Activated CD4-positive, alpha-beta T cell treated with anti-CD3 and anti-CD28 coated beads, Interleukin-10, Interleukin-2, amounts not matched to agents 100 ng/mL and 50 ng/mL, durations not matched to agents 16 hours and 8 hours (primary cell): ENCODE results near the gene NAA16.
A peak's percentile ranks its signal among the peaks of the same experiment; 100 is the strongest.
"Not testable (repeated sequence)": the region's sequence is repeated elsewhere in the genome, so short reads cannot be mapped to it uniquely, and the experiment has no call there.

ENCODE experiments used
- DNase-seq: peaks from one replicate; pipeline ENCODE4 v3.0.0-alpha.2; 2020

Gene NAA16

DNA sequence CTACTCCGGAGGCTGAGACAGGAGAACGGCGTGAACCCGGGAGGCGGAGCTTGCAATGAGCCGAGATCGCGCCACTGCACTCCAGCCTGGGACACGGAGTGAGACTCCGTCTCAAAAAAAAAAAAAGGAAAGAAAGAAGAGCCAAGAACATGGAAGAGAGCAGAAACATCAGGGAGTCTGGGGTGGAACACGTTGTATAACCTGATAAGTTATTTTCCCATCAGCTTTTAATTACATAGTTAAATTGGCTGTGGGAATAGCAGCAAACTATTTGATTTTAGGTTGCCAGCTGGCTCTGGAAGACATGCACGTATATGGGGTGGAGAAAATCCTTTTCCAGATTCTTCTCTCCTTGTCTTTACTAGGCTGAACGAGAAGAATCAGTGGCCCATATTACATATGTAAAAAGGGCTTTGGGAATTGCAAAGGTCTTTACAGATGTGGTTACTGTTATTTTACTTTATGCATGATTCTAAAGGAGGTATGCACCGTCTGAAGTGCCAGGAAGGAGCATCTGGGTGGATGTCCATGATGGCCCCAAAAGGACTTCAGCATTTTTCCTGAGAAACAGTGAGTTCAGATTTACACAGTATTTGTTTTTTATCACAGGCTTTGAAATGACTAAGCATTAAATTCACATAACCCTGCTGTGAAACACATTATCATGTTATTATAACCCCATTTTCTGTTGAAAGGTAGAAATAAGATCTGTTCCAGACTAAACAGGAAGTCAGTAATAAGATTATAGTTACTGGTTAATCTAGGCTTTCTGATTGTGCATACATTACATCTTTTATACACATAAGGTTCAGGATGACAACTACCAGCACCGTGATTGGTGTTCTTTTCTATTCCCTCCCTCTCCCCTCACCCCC, 4.6 kb upstream of the NAA16 start:
- DNase-seq: no peak

DNA sequence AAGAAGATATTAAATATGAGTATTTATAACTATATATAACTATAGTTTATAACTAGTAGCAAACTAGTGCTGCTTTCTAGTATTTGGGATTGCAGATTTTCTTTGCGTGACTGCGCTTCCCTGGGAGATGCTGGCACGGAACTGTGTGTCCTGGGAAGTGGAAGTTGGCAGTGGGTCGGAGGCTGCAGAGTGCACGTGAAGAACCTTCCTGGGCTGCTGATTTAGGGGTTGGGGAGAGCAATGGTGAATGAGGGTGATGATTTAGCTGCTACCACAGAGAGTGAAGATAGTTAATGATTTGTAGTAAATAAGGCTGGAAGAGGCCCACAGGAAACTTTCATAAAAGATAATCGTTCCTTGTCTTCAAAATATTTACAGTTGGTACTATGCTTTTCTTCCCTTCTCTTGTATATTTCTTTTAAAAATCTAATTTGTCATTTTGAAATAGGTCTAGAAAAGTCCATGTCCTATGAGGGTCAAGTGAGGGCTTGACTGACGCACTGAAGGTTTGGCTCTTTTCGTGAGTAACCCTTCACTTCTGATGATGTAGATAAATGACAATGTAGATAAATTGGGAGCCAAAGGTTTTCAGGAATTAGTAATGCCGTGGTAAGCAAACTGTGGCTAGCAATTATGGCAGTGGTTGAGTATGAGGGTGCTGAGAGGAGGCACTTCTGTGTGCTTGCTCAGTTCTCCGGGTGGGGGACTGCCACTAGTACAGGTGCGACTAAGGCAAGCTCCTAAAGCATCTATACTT, 3.0 kb upstream of the NAA16 start:
- no peak for DNase-seq

DNA sequence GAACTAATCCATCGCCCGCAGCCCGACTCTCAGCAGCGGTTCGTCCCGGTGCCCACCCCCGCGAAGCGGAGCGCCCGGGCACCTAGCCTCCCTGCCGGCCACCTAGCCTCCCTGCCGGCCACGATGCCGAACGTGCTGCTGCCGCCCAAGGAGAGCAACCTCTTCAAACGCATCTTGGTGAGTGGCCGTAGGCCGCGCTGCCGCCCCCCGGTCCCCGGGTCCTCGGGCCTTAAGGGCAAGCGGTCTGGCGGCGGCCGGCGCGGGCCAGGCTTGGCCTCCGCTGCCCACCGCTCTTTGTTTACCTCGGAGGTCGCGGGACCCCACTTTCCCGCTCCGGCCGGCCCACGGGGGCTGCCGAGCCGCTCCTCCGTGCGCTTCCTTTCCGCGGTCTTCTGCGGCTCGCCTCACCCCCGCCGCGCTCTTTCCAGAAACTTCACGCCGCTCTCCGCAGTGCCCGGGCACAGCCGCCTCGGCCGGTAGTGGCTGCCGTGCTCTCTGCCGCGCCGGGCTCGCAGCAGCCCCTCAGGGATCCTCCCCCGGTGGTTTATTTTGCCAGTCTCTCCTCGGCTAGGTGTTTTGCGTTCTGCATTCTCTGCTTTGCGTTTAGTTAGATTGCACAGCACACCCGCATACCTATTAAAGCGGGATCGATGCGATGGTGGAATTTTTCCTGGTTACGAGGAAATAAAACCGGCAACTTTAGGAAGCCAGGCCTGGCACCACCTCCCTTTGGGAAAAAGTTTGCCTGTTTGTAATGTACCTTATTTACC, 524 bp downstream of the NAA16 start:
- DNase-seq: peak; percentile 64

DNA sequence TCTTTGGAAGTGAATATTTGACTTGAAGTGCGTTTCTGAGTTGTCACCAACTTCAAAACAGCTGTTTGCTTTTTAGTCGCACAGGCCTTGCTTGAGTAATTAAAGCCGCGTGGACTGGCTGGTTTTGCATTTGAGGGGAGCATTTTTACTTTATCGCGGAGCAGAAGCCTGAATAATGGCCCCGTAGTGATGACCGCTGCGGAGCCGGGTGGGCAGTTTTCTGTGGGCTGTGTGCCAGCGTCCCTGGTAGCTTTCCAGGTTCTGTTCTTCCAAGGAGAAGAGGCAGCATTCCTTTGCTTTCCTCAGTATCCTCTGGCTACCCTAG, 1.1 kb downstream of the NAA16 start:
- peak; percentile 27 for DNase-seq

DNA sequence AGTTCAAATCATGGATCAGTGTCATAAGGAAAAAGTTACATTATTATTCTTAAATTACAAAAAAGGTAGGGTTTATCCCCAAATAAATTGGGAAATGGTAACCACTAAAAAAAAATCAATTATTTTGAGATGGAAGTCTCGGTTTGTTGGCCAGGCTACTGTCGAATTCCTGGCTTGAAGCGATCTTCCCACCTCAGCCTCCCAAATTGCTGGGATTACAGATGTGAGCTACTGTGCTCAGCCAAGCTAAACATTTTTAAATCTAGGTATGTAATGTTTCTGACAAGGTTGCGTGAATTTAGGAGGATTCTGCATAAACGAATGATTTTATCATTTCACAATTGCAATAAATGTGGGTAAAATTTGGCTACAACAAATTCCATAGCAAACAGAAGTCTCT, 2.0 kb downstream of the NAA16 start:
- DNase-seq: no peak

DNA sequence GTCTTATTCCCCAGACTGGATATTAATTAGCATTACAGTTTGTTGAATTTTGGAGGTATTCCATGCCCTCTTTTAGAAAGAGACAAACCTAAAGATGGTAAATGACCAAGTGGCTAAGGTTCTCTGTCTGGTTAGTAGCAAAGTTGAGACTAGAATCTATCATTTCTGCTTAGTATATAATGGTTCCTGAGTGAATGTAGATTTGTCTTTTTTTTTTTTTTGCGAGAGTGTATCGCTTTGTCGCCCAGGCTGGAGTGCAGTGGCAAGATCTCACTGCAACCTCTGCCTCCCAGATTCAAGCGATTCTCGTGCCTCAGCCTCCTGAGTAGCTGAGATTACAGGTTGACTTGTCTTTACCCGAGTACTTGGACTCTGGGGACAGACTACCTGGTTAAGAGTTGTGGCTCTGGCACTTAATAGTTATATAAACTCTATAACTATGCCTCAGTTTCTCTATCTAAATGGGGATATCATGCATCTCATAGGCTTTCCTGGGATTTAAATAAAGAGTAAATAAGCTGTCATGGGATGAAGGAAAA, 2.7 kb downstream of the NAA16 start:
- DNase-seq: no peak

DNA sequence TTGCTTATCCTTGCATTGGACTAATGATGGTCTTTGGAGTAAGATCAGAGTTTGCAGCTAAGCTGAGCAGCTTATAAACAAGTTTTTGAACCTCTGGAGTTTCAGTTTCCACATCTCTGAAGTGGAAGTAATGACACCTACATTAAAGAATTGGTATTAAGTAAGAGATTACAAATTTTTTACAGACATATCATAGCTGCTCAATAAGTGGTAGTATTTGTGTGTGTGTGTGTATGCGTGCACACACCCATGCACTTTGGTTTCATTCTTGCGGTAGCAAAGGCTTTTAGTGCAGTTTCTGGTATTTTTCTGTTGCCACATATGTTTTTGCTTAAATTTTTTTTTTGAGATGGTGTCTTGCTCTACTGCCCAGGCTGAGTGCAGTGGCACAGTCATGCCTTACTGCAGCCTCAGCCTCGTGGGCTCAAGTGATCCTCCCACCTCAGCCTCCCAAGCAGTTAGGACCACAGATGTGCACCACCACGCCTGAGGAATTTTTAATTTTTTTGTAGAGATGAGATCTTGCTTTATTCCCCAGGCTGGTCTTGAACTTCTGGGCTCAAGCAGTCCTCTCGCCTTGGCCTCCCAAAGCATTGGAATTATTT, 4.5 kb downstream of the NAA16 start:
- DNase-seq: peak; percentile 10

DNA sequence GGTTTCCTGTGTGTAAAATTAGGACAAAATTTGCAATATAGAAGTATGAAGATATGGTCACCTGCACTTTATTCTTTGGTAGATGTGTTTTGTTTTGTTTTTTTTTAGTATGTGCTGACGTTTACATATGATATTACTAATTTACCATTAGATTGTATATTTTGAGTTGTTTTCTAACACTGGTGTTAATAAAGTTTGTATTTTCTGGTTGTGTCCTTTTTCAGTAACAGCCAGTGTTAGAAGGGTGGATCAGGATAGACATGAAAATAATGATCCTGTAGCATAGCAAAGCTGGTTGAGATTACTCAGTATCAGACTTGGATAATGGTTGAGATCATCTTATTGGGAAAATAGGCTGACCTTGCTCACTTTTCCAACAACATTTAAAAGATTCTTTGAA, 6.2 kb downstream of the NAA16 start:
- DNase-seq: no peak

DNA sequence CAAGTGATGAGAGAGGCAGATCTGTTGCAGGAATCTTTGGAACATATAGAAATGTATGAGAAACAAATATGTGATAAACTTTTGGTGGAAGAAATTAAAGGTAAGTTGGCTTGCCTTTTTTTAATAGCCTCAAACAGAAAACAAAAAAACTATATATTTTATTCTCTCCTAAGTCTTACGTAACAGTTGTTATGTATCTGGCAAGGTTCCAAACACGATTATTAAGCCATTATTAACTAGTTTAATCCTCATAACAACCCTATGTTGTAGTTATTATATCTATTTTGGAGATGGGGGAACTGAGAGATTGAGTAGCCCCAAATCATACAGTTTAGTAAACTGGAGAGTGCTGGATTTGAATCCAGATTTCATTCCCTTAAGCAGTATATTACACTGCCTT, 14.7 kb downstream of the NAA16 start:
- DNase-seq: no peak

DNA sequence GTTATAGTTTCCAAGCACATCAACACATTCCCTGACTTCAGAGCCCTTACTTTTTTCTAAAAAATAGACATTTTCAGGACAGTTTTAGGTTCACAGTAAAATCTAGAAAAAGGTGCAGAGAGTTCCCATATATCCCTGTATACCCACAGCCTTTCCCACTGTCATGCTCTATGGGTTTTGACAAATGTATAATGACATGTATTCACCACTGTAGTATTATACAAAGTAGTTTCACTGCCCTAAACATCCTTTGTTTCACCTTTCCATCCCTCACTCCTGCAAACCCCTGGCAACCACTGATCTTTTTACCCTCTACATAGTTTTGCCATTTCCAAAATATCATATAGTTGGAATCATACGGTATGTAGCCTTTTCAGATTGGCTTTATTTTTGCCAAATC, 15.6 kb downstream of the NAA16 start:
- DNase-seq: no peak

DNA sequence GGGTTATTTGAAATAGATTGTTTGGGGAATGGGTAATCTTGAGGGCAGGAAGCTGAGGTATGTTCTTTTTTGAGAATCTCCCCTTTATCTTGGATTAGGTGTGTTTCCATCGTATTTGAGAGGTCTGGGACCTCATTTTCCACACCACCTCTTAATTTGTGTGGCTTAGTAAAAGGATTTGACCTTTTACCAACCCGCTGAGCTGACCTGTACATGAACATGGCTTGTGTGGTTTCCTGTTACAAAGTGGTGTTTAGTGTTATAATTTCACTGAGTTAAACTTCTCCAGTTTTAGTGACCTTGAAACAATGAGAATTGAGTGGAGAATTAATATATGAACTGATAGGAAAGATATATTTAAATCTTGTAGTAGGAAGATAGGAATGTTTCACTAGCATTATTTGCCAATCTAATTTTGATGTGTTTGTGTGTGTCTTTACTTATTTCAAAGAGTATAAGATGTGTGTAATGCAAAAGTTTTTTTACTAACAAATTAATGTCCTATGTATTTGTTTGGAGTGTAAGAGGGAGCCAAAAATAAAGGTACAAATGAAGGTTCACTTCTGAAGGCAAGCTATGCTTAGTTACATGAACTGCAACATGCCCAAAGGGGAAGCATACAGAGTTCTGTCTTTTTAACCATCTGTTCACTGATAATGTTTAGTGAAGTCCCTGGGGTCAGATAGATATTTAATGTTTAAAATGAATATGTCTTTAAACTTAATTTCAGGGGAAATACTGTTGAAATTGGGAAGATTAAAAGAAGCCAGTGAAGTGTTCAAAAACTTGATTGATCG, 17.1 kb downstream of the NAA16 start:
- no peak for DNase-seq

DNA sequence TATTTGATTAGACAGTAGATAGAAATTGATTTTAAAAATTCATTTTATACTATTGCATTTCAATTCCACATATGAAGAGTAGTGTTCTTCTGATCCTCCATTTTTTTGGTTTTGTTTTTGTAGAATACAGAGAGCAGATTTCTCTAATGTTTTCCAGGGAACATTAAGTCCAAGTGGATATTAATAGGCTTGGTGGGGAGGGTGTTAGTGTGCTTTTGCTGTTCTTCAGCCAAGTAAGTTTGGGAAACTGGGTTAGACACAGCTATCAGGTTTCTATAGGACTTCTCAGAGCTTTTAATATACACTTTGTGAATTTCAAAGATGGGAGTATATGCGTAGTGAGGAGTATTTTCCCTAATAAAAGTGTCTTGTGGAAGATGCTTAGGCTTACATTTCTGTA, 21.8 kb downstream of the NAA16 start:
- no peak for DNase-seq

DNA sequence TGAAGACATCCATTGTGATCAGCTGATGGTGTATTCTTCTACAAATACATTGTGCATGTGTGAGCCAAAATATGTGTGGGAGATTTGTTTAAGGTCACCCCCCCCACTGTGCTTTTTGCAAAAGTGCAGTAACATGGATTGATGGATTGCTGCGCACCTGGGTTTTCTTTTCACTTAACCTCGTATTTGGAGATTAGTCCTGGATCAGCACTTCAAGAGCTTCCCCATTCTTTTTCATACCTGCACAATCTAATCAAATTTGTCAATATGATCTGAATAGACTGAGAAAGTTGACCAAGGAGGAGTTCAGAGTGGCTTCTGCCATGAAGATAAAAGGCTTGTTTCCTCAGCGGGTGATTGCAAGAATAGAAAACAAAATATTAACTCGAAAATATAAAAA, 23.7 kb downstream of the NAA16 start:
- no peak for DNase-seq

DNA sequence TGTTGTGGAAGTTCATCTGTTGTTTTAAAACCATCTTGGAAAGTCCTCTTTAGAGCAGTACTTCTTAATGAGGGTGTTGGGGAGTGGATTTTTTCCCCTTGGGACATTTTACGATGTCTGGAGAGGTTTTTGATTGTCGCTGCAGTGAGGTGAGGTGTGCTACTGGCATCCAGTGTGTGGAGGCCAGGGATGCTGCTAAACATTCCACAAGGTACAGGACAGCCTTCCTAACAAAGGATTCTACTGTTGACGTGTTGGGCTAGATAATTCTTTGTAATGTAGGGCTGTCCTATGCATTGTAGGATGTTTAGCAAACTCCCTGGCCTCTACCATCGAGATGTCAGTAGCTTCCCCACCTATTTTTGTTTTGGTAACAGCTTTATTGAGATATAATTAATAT, 33.3 kb downstream of the NAA16 start:
- DNase-seq: no peak

DNA sequence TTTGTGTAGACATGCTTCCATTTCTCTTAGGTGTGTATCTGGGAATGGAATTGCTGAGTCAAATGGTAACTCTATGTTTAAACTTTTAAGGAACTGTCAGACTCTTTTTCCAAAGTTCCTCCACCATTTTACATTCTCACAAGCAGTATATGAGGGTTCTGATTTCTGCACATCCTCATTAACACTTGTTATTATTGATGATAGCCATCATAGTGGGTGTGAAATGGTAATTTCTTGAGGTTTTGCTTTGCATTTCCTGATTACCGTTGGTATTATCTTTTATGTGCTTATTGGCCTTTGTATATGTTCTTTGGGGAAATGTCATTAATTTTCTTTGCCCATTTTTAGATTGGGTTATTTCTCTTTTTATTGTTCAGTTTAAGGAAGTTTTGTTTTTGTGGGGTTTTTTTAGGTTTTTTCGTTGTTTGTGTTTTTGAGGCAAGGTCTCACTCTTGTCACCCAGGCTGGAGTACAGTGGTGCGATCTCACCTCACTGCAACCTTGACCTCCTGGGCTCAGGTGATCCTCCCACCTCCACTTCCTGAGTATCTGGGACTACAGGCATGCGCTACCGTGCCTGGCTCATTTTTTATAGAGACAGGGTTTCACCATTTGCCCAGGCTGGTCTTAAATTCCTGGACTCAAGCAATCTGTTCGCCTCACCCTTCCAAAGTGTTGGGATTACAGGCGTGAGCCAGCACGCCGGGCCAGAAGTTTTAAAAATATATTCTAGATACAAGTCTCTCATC, 34.3 kb downstream of the NAA16 start:
- DNase-seq: no peak

DNA sequence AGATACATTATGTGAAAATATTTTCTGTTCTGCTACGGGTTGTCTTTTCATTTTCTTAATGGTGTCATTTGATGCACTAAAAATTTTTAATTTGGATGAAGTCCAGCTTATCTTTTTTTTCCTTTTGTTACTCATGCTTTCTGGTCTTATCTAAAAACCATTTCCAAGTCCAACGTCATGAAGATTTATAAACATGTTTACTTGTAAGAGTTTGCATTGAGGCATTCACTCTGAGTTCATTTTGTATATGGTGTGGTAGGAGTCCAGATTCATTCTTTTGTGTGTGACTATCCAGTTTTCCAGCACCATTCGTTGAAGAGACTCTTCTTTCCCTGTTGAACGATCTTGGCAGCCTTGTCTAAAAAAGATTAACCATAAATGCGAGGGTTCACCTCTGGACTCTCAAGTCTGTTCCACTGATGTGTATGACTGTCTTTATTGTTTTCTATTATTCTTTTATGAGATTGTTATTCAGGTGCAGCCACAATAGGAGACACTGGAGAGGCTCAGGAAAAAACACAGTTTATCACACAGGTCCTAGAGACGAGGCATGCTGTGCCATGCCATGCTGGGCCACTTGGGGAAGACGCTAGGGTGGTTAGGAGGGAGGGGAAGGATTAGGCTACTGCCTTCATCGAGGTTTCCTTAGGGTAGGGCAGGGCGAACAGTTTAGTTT, 35.0 kb downstream of the NAA16 start:
- DNase-seq: no peak

DNA sequence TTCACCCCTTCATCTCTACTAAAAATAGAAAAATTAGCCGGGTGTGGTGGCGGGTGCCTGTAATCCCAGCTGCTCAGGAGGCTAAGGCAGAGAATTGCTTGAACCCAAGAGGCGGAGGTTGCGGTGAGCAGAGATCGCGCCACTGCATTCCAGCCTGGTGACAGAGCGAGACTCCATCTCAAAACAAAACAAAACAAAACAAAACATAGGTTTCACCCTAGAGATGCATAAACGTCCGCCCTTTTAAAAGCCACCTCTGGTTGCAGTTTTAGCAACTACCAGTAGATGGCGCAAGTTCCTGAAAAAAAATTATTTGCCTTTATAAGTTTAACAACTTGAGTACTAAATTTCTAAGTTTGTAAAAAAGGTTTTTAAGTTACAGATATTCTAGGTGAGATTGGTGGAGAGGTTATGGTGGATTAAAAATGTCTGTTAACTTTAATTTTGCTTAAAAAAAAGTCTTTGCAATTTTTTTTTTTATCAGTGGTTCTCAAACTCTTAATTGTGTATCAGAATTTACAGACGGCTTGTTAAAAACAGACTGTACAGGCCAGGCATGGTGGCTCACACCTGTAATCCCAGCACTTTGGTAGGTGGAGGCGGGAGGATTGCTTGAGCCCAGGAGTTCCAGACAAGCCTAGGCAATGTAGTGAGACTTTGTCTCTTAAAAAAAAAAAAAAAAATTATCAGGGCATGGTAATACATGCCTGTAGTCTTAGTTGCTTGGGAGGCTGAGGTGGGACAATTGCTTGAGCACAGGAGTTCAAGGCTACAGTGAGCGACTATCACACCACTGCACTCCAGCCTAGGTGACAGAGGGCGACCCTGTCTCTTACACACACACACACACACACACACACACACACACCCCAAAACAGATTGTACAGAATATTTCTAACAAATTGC, 42.1 kb downstream of the NAA16 start:
- DNase-seq: peak; percentile 65

DNA sequence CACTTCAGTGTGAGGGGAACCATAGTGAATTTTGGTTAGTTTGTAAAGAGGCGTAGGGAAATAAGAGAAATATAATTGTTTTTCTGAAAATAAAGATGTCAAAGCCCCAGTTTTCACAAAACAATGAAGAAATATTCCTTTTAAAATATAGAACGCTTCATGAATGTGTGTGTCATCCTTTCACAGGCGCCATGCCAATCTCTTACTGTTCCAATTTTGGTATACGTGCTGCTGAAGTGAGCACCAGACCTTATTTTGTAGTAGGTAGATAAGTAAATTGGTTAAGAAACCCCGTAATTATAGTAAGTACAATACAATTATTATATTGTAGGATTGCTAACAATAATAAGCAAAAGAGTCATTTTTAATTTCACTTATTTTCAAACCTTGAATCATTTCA, 43.3 kb downstream of the NAA16 start:
- no peak for DNase-seq

DNA sequence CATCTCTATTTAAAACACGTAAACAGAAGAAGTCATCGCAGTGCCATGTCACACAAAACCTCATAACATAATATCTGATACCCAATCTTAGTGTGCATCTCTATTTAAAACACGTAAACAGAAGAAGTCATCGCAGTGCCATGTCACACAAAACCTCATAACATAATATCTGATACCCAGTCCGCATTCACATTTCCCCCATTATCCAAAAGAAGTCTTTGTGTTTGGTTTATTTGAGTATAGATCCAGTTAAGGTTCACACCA, 45.2 kb downstream of the NAA16 start:
- not testable (repeated sequence) for DNase-seq

DNA sequence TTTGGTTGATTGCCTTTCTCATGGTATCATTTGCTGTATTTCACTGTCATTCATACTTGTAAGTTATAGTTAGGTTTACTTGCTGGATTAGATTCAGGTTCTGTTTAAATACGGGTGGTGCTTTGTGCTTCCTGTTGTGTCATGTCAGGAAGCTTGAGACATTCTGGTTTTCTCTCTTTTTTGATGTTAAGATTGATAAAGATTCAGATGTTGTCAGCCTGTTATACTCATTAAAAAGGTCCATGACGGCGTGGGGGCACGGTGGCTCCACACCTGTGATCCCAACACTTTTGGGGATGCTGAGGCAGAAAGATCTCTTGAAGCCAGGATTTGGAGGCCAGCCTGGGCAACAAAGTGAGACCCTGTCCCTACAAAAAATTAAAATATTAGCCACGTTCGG, 45.7 kb downstream of the NAA16 start:
- peak; percentile 73 for DNase-seq
